GM12874 (cell line): ENCODE measurements around the gene TMEM100.

Source experiments
- CTCF ChIP-seq: IDR thresholded peaks from 2 replicates; pipeline ENCODE4 v1.5.1; 2011; ENCODE audit warnings: low read depth, mild to moderate bottlenecking, control low read depth, low read length, moderate library complexity; ENCODE audit not compliant: insufficient read depth

The TMEM100 gene

GRCh38 chr17:55690105-55690508 is 32.6 kb downstream of the TMEM100 start:
- TF ChIP-seq CTCF = no peak

- no peak for TF ChIP-seq CTCF
These were observed 33.0 kb downstream of the TMEM100 start for GRCh38 chr17:55689672-55690071.

- TF ChIP-seq CTCF = no peak
These were observed 34.6 kb downstream of the TMEM100 start for GRCh38 chr17:55688057-55688456.

GRCh38 chr17:55687037-55687436 is 35.6 kb downstream of the TMEM100 start:
- no peak for TF ChIP-seq CTCF

- TF ChIP-seq CTCF = no peak
These were observed 38.9 kb downstream of the TMEM100 start for GRCh38 chr17:55683550-55684315.

GRCh38 chr17:55681342-55681700 is 41.3 kb downstream of the TMEM100 start:
- no peak for TF ChIP-seq CTCF

- TF ChIP-seq CTCF = no peak
These were observed 41.9 kb downstream of the TMEM100 start for GRCh38 chr17:55680686-55681341.
